Adrenal gland (tissue), 12 donors: ENCODE results near the gene ASB8. TPM values are rescaled to one million over a fixed set of nuclear protein-coding genes. Genes with fewer than 3 reads are reported as not detected.
A peak's percentile ranks its signal among the peaks of the same experiment; 100 is the strongest.

Experiments
- DNase-seq, 7 donors: peaks; one replicate each; pipeline ENCODE4 v3.0.0-alpha.2; 2019 to 2020
- H3K27ac ChIP-seq, 5 donors: fragments of 200-600 bp; sonication (generic) in 4 of 5; 1 replicate in 3 of 5; 2 replicates in 2 of 5; pipeline versions ENCODE4 v1.5.1 to v1.8.0; 2016 to 2020; ENCODE audit warnings: mild to moderate bottlenecking in 1 of 5
- H3K27me3 ChIP-seq: fragments of 200-600 bp; 2 replicates; pipeline ENCODE4 v1.8.0; 2021
- H3K36me3 ChIP-seq, 2 donors: fragments of 200-600 bp; replicated peaks in 1 of 2; 1 replicate in 1 of 2; 2 replicates in 1 of 2; pipeline versions ENCODE4 v1.5.1 to v1.8.0; 2018 to 2022
- H3K4me1 ChIP-seq, 2 donors: fragments of 200-600 bp; replicated peaks in 1 of 2; 1 replicate in 1 of 2; 2 replicates in 1 of 2; pipeline versions ENCODE4 v1.5.1 to v1.8.0; 2018 to 2021
- H3K4me3 ChIP-seq, 4 donors: fragments of 200-600 bp; sonication (generic) in 3 of 4; one replicate each; pipeline ENCODE4 v1.5.1; 2016 to 2018
- H3K9me3 ChIP-seq, 3 donors: fragments of 200-600 bp; sonication (generic) in 1 of 3; replicated peaks in 1 of 3; 1 replicate in 2 of 3; 2 replicates in 1 of 3; pipeline versions ENCODE4 v1.5.1 to v1.8.0; 2016 to 2021
- POLR2A ChIP-seq, 2 donors: fragments of 450-650 bp; IDR thresholded peaks; one replicate each; pipeline ENCODE4 v1.6.1; 2017; ENCODE audit warnings: antibody characterized with exemption in 2 of 2, mild to moderate bottlenecking in 2 of 2, moderate library complexity in 1 of 2
- WGBS, 4 donors: extraction: QIAGEN DNeasy Blood & Tissue Kit in 2 of 4; methylation state at CpG; one replicate each; pipeline versions ENCODE4 v1.1.5 to v1.1.7; 2013 to 2017; 5-methylcytosine and 5-hydroxymethylcytosine counted together
- intact Hi-C, 2 donors: fragments of 100-400 bp; cut with DNase I; formaldehyde crosslinking; loops; one replicate each; pipeline versions ENCODE4 v1.14.1 to v1.15.0; 2022 to 2023
- polyA plus RNA-seq, 3 donors: library from polyadenylated mRNA; stranded (reverse); fragments of 200-250 nt in 2 of 3; fragments of 350-450 nt in 1 of 3; fragmentation: Illumina TruSeq in 1 of 3; extraction: RNeasy Lipid Tissue Mini Kit (QIAGEN cat#74804) in 1 of 3; gene quantifications; one replicate each; pipeline ENCODE4 v1.2.3, GENCODE V29; 2013 to 2014
- total RNA-seq, 9 donors: library from RNA; depleted of rRNA in 4 of 9; stranded (reverse); fragments of >200 nt in 4 of 9; fragments of 120-200 nt in 1 of 9; fragmentation: NEBNext Ultra II Directional in 1 of 9; extraction: Animal tissue kit (Norgen Biotek cat#: 25700) in 1 of 9; gene quantifications; one replicate each; pipeline versions ENCODE4 v1.1.0 to v1.2.4, GENCODE V29; 2013 to 2023
- TF ChIP-seq, protein P1 (sequence below), 6 experiments: fragments of 450-650 bp in 4 of 6; fragments of 200-600 bp in 2 of 6; sonication (generic) in 1 of 6; IDR thresholded peaks; 1 replicate in 5 of 6; 2 replicates in 1 of 6; pipeline versions ENCODE4 v1.5.1 to v1.8.0; 2016 to 2021; ENCODE audit warnings: antibody characterized with exemption in 6 of 6, mild to moderate bottlenecking in 2 of 6, moderate library complexity in 1 of 6
- donor health status: healthy with polysubstance abuse.
- donor health status: Bipolar disorder and iron deficiency.
- donor health status: DM: yes; HTN: yes; CAD: no.
- donor health status: DM: no; HTN: no; CAD: no.
- donor health status: DM: no; HTN: no; CAD: no.
- donor health status: DM: yes; HTN: yes; CAD: no.

ASB8 gene
- total and polyA plus RNA-seq, 12 donors = 13.9 to 69.8 (median 49.5) TPM

DNA sequence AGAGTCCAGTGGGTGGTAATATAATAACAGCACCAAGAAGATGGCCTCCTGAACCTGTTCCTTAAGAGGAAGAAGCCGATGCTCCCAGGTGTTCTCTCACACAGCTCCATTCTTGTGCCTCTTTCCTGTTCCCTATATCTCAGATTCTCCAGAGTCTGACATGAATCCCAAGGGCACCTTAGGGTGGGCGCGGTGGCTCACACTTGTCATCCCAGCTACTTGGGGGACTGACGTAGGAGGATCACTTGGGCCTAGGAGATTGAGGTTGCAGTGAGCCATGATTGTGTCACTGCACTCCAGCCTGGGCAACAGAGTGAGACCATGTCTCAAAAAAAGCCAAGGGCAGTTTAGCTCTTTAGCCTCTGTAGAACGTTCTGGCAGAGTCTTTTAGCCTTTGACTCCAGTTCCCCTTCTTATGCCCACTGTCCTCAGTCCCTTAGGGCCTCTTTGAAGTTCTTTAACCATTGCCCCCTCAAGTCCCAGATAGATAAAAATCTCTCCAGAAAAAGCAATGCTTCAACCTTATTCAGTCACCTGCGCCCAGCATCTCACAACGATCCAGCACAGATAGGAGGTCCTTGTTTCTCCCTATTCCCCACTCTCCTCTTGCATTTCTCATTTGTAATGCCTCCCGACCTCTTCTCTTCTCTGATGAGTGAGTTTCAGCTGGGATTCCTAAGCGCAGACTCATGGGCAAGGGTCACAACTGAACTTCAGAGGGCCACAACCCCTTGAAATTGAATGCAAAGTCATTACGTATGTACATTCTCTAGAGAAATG is 30.8 kb upstream of the ASB8 start:
- DNase-seq = no peak
- TF ChIP-seq, protein P1, sequence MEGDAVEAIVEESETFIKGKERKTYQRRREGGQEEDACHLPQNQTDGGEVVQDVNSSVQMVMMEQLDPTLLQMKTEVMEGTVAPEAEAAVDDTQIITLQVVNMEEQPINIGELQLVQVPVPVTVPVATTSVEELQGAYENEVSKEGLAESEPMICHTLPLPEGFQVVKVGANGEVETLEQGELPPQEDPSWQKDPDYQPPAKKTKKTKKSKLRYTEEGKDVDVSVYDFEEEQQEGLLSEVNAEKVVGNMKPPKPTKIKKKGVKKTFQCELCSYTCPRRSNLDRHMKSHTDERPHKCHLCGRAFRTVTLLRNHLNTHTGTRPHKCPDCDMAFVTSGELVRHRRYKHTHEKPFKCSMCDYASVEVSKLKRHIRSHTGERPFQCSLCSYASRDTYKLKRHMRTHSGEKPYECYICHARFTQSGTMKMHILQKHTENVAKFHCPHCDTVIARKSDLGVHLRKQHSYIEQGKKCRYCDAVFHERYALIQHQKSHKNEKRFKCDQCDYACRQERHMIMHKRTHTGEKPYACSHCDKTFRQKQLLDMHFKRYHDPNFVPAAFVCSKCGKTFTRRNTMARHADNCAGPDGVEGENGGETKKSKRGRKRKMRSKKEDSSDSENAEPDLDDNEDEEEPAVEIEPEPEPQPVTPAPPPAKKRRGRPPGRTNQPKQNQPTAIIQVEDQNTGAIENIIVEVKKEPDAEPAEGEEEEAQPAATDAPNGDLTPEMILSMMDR (IDR thresholded peaks at IDR 0.05) = no peak
- TF ChIP-seq POLR2A (IDR thresholded peaks at IDR 0.05) = no peak
- Histone ChIP-seq H3K36me3 (no peaks in the 10 kb centered on the region), H3K27me3 (no peaks in the 10 kb centered on the region), H3K4me1 (peaks cover 15 to 19% of the 10 kb centered on the region in 2 donors), H3K9me3 (no peaks in the 10 kb centered on the region), H3K27ac (no peak overlapping the region), H3K4me3 (no peak overlapping the region)
- 83 to 91% (median 87%) methylated on average over 8 to 10 of the region's 10 CpGs for WGBS, 4 donors
- intact Hi-C loops = loop anchor here (10.0 kb wide), 1 partner anchor 267 kb away; no protein-coding TSS in a partner anchor

DNA sequence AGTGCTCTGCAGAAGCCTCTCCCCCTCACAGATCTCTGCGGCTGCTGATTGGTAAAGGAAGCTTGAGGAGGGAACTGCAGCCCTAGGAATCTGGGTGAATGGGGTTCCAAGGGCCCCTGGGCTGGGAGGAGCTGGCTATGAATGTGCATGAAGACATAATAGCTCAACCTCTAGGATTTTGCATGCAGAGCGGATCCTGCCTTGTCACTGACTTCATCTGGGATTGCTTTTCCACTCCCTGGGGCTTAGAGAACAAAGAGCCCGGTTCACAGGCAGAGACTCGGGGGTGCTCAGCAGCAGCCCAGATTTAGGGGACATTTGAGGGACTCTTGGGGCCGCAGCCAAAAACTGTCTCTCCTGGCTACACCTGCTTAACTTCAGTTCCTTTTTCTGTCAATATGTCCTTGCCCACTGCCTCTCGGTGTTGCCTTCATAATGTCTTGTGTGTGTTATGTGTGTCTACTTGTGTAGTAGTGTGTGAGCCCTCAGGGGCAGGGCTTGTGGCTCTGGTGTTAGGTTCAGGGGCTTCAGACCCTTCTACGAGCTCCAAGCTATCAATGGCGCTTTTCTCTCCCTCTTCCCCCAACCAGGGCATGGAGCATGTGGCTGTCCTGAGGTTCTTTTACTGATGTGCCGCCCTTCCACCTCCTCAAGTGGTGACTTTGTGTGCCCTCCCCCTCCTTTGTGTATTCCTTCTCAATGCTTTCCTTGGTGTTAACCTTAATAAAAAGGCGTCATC is 28.0 kb upstream of the ASB8 start:
- no peak overlapping the region for H3K27ac ChIP-seq
- H3K4me1 ChIP-seq = peaks cover 5 to 21% of the 10 kb centered on the region in 2 donors
- intact Hi-C loops = loop anchor here (10.0 kb wide), 1 partner anchor 269 kb away; no protein-coding TSS in a partner anchor
- H3K27me3 ChIP-seq = no peaks in the 10 kb centered on the region
- peak overlapping the region in 1 of 4 donors; percentile 62 for H3K4me3 ChIP-seq
- no peaks in the 10 kb centered on the region for H3K36me3 ChIP-seq
- no peak for DNase-seq
- WGBS, 4 donors = 73 to 79% (median 76%) methylated on average over 8 to 10 of the region's 10 CpGs
- H3K9me3 ChIP-seq = no peaks in the 10 kb centered on the region
- TF ChIP-seq, protein P1 (IDR thresholded peaks at IDR 0.05) = no peak
- no peak for TF ChIP-seq POLR2A (IDR thresholded peaks at IDR 0.05)

DNA sequence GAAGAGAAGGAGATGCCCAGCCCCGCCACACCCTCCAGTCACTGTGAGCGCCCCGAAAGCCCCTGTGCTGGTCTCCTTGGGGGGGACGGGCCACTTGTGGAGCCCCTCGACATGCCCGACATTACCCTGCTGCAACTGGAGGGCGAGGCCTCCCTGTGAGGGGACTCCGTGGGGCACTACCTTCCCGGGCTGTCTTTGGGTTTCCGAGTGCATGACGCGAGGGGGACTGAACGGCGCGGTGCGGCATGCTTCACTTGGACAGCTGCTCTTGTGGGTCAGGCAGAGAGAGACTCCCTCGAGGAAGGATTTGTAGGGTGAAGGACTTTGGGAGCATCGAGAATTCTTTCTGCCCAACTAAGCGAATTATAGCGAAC is 27.2 kb upstream of the ASB8 start:
- H3K27me3 ChIP-seq = no peaks in the 10 kb centered on the region
- H3K27ac ChIP-seq = peak overlapping the region in 1 of 5 donors; percentile 83
- WGBS, 4 donors = 12 to 41% (median 19%) methylated on average over 3 to 20 of the region's 20 CpGs
- H3K36me3 ChIP-seq = no peaks in the 10 kb centered on the region
- peak in 2 of 7 donors; percentile 14 to 16 for DNase-seq
- peaks cover 5 to 21% of the 10 kb centered on the region in 2 donors for H3K4me1 ChIP-seq
- intact Hi-C loops = loop anchor here (10.0 kb wide), 1 partner anchor 270 kb away; no protein-coding TSS in a partner anchor
- peak overlapping the region in 2 of 4 donors; percentile 50 to 62 for H3K4me3 ChIP-seq
- TF ChIP-seq POLR2A (IDR thresholded peaks at IDR 0.05) = no peak
- TF ChIP-seq, protein P1 (IDR thresholded peaks at IDR 0.05) = no peak
- H3K9me3 ChIP-seq = no peaks in the 10 kb centered on the region
